ENCODE data around the gene SLC44A3. TPM values are rescaled to one million over a fixed set of nuclear protein-coding genes. Genes with fewer than 3 reads are reported as not detected.

SLC44A3 gene
- total RNA-seq, 2 donors from 2014 or later: 17.8 to 32.9 TPM

GRCh38 chr1:94901841-94902240 is 81.7 kb downstream of the SLC44A3 start:
- H3K27ac ChIP-seq: no peak overlapping the region
- H3K4me3 ChIP-seq: no peak overlapping the region
- no peaks in the 10 kb centered on the region for H3K9me3 ChIP-seq
- H3K4me1 ChIP-seq: peaks cover 6% of the 10 kb centered on the region
- 79 to 82% methylated on average over 4 of the region's 4 CpGs for WGBS, 2 donors
- peaks cover 0 to 2% of the 10 kb centered on the region in 2 donors for H3K36me3 ChIP-seq (replicated peaks in 1 of 2; ENCODE audit: insufficient read depth in 1 of 2, low read depth in 2 of 2)
- no peaks in the 10 kb centered on the region for H3K27me3 ChIP-seq
- intact Hi-C loops (cut with DNase I): no loop called here
- DNase-seq (no peak), ATAC-seq (no peak)
- TF ChIP-seq POLR2A (IDR thresholded peaks at IDR 0.05) (no peak), CTCF (IDR thresholded peaks at IDR 0.05) (no peak)

- 90 to 92% methylated on average over 7 of the region's 7 CpGs for WGBS, 2 donors
- ATAC-seq: no peak
- Histone ChIP-seq H3K36me3 (replicated peaks in 1 of 2; ENCODE audit: insufficient read depth in 1 of 2, low read depth in 2 of 2) (no peaks in the 10 kb centered on the region), H3K4me3 (no peak overlapping the region), H3K27ac (no peak overlapping the region), H3K4me1 (peaks cover 6% of the 10 kb centered on the region), H3K9me3 (no peaks in the 10 kb centered on the region), H3K27me3 (no peaks in the 10 kb centered on the region)
- no peak for DNase-seq
- TF ChIP-seq CTCF (IDR thresholded peaks at IDR 0.05) (no peak), POLR2A (IDR thresholded peaks at IDR 0.05) (no peak)
- intact Hi-C loops (cut with DNase I): no loop called here
Observed at GRCh38 chr1:94903280-94904009, 83.3 kb downstream of the SLC44A3 start.

GRCh38 chr1:94905207-94905606 is 85.0 kb downstream of the SLC44A3 start:
- Histone ChIP-seq H3K36me3 (replicated peaks in 1 of 2; ENCODE audit: insufficient read depth in 1 of 2, low read depth in 2 of 2) (no peaks in the 10 kb centered on the region), H3K4me1 (peaks cover 6% of the 10 kb centered on the region), H3K27me3 (no peaks in the 10 kb centered on the region), H3K4me3 (no peak overlapping the region), H3K27ac (no peak overlapping the region), H3K9me3 (no peaks in the 10 kb centered on the region)
- ATAC-seq (no peak), DNase-seq (no peak)
- WGBS, 2 donors: 87% methylated on average over 4 of the region's 4 CpGs
- TF ChIP-seq POLR2A (IDR thresholded peaks at IDR 0.05) (no peak), CTCF (IDR thresholded peaks at IDR 0.05) (no peak)
- intact Hi-C loops (cut with DNase I): no loop called here

GRCh38 chr1:94906382-94906781 is 86.2 kb downstream of the SLC44A3 start:
- Histone ChIP-seq H3K4me1 (peaks cover 6% of the 10 kb centered on the region), H3K27me3 (no peaks in the 10 kb centered on the region), H3K4me3 (no peak overlapping the region), H3K36me3 (replicated peaks in 1 of 2; ENCODE audit: insufficient read depth in 1 of 2, low read depth in 2 of 2) (no peaks in the 10 kb centered on the region), H3K27ac (no peak overlapping the region), H3K9me3 (no peaks in the 10 kb centered on the region)
- DNase-seq: no peak
- TF ChIP-seq CTCF (IDR thresholded peaks at IDR 0.05) (no peak), POLR2A (IDR thresholded peaks at IDR 0.05) (no peak)
- 76 to 77% methylated on average over 5 of the region's 5 CpGs for WGBS, 2 donors
- intact Hi-C loops (cut with DNase I): no loop called here
- ATAC-seq: no peak

GRCh38 chr1:94907136-94907535 is 87.0 kb downstream of the SLC44A3 start:
- Histone ChIP-seq H3K4me3 (no peak overlapping the region), H3K4me1 (peaks cover 6% of the 10 kb centered on the region), H3K36me3 (replicated peaks in 1 of 2; ENCODE audit: insufficient read depth in 1 of 2, low read depth in 2 of 2) (no peaks in the 10 kb centered on the region), H3K27ac (no peak overlapping the region), H3K27me3 (no peaks in the 10 kb centered on the region), H3K9me3 (no peaks in the 10 kb centered on the region)
- no peak for TF ChIP-seq CTCF (IDR thresholded peaks at IDR 0.05)
- TF ChIP-seq POLR2A (IDR thresholded peaks at IDR 0.05): no peak
- WGBS, 2 donors: 60 to 73% methylated on average over 3 of the region's 3 CpGs
- no peak for ATAC-seq
- DNase-seq: no peak
- intact Hi-C loops (cut with DNase I): no loop called here

Data from body of pancreas (tissue), 4 donors.